Suprapubic skin (tissue), 4 donors: Measurements from ENCODE around the gene ADAM29.

ENCODE experiments used
- EP300 ChIP-seq: sonication (generic); formaldehyde crosslinking; IDR thresholded peaks from one replicate; pipeline ENCODE4 v1.6.1; 2017; ENCODE audit warnings: antibody characterized with exemption
- POLR2A ChIP-seq, 2 donors: fragments of 450-650 bp; IDR thresholded peaks; one replicate each; pipeline ENCODE4 v1.6.1; 2017; ENCODE audit warnings: antibody characterized with exemption in 2 of 2, mild to moderate bottlenecking in 2 of 2, moderate library complexity in 2 of 2
- POLR2AphosphoS5 ChIP-seq, 3 donors: sonication (generic); formaldehyde crosslinking; IDR thresholded peaks; one replicate each; pipeline ENCODE4 v1.6.1; 2017; ENCODE audit warnings: antibody characterized with exemption in 3 of 3
- TF ChIP-seq, protein P1 (sequence below), 2 donors: fragments of 200-600 bp in 1 of 2; fragments of 450-650 bp in 1 of 2; sonication (generic) in 1 of 2; IDR thresholded peaks; one replicate each; pipeline ENCODE4 v1.5.1; 2016 to 2019; ENCODE audit warnings: antibody characterized with exemption in 2 of 2, mild to moderate bottlenecking in 1 of 2, moderate library complexity in 1 of 2

GRCh38 chr4:174928575-174929253 lies 10.6 kb downstream of the ADAM29 start:
- no peak for TF ChIP-seq POLR2AphosphoS5 (IDR thresholded peaks at IDR 0.05)
- TF ChIP-seq, protein P1, sequence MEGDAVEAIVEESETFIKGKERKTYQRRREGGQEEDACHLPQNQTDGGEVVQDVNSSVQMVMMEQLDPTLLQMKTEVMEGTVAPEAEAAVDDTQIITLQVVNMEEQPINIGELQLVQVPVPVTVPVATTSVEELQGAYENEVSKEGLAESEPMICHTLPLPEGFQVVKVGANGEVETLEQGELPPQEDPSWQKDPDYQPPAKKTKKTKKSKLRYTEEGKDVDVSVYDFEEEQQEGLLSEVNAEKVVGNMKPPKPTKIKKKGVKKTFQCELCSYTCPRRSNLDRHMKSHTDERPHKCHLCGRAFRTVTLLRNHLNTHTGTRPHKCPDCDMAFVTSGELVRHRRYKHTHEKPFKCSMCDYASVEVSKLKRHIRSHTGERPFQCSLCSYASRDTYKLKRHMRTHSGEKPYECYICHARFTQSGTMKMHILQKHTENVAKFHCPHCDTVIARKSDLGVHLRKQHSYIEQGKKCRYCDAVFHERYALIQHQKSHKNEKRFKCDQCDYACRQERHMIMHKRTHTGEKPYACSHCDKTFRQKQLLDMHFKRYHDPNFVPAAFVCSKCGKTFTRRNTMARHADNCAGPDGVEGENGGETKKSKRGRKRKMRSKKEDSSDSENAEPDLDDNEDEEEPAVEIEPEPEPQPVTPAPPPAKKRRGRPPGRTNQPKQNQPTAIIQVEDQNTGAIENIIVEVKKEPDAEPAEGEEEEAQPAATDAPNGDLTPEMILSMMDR (IDR thresholded peaks at IDR 0.05) = no peak
- TF ChIP-seq POLR2A (IDR thresholded peaks at IDR 0.05) = no peak
- no peak for TF ChIP-seq EP300
